ENCODE results near the gene GNB5. TPM values are rescaled to one million over a fixed set of nuclear protein-coding genes. Genes with fewer than 3 reads are reported as not detected.

The GNB5 gene
- total and polyA plus RNA-seq, 2 of the 13 experiments (the other 11 are each of a cell fraction or from before 2014, with no cell fraction given) = 13.7 to 14.4 TPM

DNA sequence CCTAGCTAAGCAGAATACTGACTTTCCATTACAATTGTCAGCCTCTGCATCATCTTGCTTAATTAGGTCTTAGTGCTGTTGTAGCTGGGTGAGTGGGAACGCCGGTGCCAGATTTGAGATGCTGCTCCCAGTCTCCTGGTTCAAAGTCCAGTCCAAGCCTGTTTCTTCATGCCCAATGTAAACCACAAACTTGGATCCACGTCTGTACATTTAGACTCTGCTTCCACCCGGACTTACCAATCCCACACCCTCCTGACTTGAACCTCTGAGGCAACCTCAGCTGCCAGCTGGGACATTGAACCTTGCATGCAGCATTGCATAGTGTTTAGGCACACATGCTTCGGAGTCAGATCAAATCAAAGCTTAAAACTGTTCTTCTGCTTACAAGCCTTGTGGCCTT lies 121.6 kb downstream of the GNB5 start (continued):
- TF ChIP-seq HOXA3 (CRISPR knock-in tag; IDR thresholded peaks at IDR 0.05) (no peak), ZNF33A (CRISPR knock-in tag; IDR thresholded peaks at IDR 0.05; ENCODE audit: borderline replicate concordance) (no peak), GATAD1 (CRISPR knock-in tag; IDR thresholded peaks at IDR 0.05) (no peak), MXD4 (CRISPR knock-in tag; IDR thresholded peaks at IDR 0.05) (0 out of 2 replicates have a peak, but pooled peaks have one; percentile 31), ZNF772 (CRISPR knock-in tag; IDR thresholded peaks at IDR 0.05) (0 out of 2 replicates have a peak, but pooled peaks have one; percentile 18), REL (CRISPR knock-in tag; conservative IDR thresholded peaks at IDR 0.05) (no peak), HNF4A (CRISPR knock-in tag; IDR thresholded peaks at IDR 0.05) (peak; percentile 83), MIER3 (CRISPR knock-in tag; IDR thresholded peaks at IDR 0.05; ENCODE audit: borderline replicate concordance) (peak; percentile 24; the same call in 1 of the 2 replicates), ZNF614 (CRISPR knock-in tag; IDR thresholded peaks at IDR 0.05; ENCODE audit: borderline replicate concordance) (0 out of 2 replicates have a peak, but pooled peaks have one; percentile 32), HDAC1 (CRISPR knock-in tag; IDR thresholded peaks at IDR 0.05) (peak; percentile 26; the same call in 1 of the 2 replicates), ZNF326 (CRISPR knock-in tag; IDR thresholded peaks at IDR 0.05; ENCODE audit: borderline replicate concordance) (no peak), SOX6 (IDR thresholded peaks at IDR 0.05) (no peak), SOX6 (CRISPR knock-in tag; IDR thresholded peaks at IDR 0.05) (0 out of 2 replicates have a peak, but pooled peaks have one; percentile 14), HMG20B (CRISPR knock-in tag; conservative IDR thresholded peaks at IDR 0.05) (no peak), SAP130 (CRISPR knock-in tag; IDR thresholded peaks at IDR 0.05; ENCODE audit: low read depth) (0 out of 2 replicates have a peak, but pooled peaks have one; percentile 5), ZNF138 (CRISPR knock-in tag; IDR thresholded peaks at IDR 0.05; ENCODE audit: low read depth) (0 out of 2 replicates have a peak, but pooled peaks have one; percentile 18), PCBP1 (IDR thresholded peaks at IDR 0.05; ENCODE audit: borderline replicate concordance, low read depth, low read length) (no peak)
- TF ChIP-seq, protein P1, sequence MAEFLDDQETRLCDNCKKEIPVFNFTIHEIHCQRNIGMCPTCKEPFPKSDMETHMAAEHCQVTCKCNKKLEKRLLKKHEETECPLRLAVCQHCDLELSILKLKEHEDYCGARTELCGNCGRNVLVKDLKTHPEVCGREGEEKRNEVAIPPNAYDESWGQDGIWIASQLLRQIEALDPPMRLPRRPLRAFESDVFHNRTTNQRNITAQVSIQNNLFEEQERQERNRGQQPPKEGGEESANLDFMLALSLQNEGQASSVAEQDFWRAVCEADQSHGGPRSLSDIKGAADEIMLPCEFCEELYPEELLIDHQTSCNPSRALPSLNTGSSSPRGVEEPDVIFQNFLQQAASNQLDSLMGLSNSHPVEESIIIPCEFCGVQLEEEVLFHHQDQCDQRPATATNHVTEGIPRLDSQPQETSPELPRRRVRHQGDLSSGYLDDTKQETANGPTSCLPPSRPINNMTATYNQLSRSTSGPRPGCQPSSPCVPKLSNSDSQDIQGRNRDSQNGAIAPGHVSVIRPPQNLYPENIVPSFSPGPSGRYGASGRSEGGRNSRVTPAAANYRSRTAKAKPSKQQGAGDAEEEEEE (CRISPR knock-in tag; IDR thresholded peaks at IDR 0.05; ENCODE audit: borderline replicate concordance) = no peak
- TF ChIP-seq, protein P2, sequence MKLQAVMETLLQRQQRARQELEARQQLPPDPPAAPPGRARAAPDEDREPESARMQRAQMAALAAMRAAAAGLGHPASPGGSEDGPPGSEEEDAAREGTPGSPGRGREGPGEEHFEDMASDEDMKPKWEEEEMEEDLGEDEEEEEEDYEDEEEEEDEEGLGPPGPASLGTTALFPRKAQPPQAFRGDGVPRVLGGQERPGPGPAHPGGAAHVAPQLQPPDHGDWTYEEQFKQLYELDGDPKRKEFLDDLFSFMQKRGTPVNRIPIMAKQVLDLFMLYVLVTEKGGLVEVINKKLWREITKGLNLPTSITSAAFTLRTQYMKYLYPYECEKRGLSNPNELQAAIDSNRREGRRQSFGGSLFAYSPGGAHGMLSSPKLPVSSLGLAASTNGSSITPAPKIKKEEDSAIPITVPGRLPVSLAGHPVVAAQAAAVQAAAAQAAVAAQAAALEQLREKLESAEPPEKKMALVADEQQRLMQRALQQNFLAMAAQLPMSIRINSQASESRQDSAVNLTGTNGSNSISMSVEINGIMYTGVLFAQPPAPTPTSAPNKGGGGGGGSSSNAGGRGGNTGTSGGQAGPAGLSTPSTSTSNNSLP (IDR thresholded peaks at IDR 0.05; ENCODE audit: low read depth, low read length) = peak; percentile 65; the same call in 1 of the 2 replicates
- TF ChIP-seq, protein P3, sequence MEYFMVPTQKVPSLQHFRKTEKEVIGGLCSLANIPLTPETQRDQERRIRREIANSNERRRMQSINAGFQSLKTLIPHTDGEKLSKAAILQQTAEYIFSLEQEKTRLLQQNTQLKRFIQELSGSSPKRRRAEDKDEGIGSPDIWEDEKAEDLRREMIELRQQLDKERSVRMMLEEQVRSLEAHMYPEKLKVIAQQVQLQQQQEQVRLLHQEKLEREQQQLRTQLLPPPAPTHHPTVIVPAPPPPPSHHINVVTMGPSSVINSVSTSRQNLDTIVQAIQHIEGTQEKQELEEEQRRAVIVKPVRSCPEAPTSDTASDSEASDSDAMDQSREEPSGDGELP (IDR thresholded peaks at IDR 0.05; ENCODE audit: borderline replicate concordance, low read depth) = peak; percentile 69; the same call in 1 of the 2 replicates
- TF ChIP-seq, protein P4, sequence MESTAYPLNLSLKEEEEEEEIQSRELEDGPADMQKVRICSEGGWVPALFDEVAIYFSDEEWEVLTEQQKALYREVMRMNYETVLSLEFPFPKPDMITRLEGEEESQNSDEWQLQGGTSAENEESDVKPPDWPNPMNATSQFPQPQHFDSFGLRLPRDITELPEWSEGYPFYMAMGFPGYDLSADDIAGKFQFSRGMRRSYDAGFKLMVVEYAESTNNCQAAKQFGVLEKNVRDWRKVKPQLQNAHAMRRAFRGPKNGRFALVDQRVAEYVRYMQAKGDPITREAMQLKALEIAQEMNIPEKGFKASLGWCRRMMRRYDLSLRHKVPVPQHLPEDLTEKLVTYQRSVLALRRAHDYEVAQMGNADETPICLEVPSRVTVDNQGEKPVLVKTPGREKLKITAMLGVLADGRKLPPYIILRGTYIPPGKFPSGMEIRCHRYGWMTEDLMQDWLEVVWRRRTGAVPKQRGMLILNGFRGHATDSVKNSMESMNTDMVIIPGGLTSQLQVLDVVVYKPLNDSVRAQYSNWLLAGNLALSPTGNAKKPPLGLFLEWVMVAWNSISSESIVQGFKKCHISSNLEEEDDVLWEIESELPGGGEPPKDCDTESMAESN (CRISPR knock-in tag; conservative IDR thresholded peaks at IDR 0.05) = peak; percentile 64; the same call in 1 of the 2 replicates

All from HepG2 (cell line).